Omental fat pad (tissue), 4 donors: ENCODE data around the gene DUSP8. TPM values are rescaled to one million over a fixed set of nuclear protein-coding genes. Genes with fewer than 3 reads are reported as not detected.
A peak's percentile ranks its signal among the peaks of the same experiment; 100 is the strongest.

ENCODE experiments used
- ATAC-seq: fragments of 150-250 bp; one replicate; pipeline ENCODE4 v1.9.1; 2016; ENCODE audit warnings: mild to moderate bottlenecking, moderate library complexity; ENCODE audit not compliant: low FRiP score
- DNase-seq: peaks from one replicate; pipeline ENCODE4 v3.0.0-alpha.2; 2019; ENCODE audit warnings: low spot score
- total RNA-seq, 4 donors: library from RNA; depleted of rRNA; stranded (reverse); fragments of >200 nt; gene quantifications; one replicate each; pipeline ENCODE4 v1.1.0, GENCODE V29; 2016
- TF ChIP-seq, protein P1 (sequence below), 3 donors: fragments of 450-650 bp; IDR thresholded peaks; one replicate each; pipeline ENCODE4 v1.5.1; 2016 to 2017; ENCODE audit warnings: antibody characterized with exemption in 3 of 3, mild to moderate bottlenecking in 3 of 3, moderate library complexity in 2 of 3

Gene DUSP8
- total RNA-seq, 4 donors from 2014 or later: 0.47 to 5.6 (median 4.0) TPM

DNA sequence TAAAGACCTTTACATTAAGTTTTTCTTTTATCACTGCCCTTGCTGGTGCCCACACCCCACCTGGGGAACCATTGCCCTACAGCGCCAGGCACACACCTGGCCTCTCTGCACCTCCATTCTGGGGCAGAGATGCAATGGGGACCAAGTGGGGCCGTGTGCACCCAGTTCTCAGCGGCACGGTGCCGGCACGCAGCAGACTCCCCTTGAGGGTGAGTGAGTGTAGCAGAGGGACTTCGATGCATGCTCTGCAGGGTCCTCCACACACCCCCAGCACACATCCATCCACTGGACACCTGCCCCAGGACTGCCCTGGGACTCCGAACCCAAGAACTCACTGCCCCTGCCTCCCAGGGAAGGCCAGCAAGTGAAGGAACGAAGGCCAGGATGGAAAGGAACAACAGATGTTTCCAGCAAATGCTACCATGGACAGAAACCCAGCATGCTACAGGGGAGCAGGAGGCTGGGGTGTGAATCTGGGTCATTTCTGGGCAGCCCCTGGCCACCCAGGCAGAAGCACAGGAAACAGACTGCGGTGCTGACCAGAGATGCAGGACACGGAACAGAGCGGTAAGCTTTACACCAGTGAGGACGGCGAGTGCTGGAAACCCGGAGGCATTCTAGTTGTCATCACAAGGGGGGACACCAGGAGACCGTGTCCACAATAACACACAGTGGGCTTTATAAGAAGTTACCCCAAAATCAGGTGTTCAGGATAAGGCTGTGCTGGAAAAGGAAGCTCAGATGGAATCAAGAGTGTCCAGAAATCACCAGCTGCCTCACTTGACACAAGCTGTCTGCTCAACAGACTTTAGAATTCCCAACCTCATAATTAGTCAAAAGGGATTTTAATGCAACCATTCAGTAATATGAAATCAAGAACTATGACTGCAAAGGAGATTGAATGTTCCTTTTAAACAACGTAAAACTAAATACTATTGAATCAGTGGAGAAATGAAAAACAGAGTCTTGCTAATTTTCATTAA, 52.8 kb downstream of the DUSP8 start:
- DNase-seq (no peak), ATAC-seq (no peak)
- TF ChIP-seq, protein P1, sequence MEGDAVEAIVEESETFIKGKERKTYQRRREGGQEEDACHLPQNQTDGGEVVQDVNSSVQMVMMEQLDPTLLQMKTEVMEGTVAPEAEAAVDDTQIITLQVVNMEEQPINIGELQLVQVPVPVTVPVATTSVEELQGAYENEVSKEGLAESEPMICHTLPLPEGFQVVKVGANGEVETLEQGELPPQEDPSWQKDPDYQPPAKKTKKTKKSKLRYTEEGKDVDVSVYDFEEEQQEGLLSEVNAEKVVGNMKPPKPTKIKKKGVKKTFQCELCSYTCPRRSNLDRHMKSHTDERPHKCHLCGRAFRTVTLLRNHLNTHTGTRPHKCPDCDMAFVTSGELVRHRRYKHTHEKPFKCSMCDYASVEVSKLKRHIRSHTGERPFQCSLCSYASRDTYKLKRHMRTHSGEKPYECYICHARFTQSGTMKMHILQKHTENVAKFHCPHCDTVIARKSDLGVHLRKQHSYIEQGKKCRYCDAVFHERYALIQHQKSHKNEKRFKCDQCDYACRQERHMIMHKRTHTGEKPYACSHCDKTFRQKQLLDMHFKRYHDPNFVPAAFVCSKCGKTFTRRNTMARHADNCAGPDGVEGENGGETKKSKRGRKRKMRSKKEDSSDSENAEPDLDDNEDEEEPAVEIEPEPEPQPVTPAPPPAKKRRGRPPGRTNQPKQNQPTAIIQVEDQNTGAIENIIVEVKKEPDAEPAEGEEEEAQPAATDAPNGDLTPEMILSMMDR (IDR thresholded peaks at IDR 0.05): no peak

DNA sequence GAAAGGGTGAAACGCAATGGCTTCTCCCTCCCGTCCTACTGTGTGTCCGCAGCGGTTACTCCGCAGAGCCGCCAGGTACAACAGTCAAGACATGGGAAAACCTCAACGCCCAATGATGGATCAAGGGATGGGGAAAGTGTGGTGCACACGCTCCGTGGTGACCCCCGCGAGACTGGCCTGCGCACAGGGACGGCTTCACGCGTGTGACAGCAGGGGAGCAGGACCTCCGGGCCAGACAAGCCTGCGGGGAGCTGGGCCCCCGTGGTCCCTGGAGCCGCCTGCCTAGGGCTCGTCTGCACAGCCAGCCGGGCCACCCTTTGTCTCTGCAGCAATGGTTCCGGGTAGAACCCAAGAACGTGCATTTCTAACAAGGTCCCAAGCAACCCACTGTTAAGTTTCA, 53.8 kb downstream of the DUSP8 start:
- DNase-seq (no peak), ATAC-seq (no peak)
- TF ChIP-seq, protein P1 (IDR thresholded peaks at IDR 0.05): no peak

DNA sequence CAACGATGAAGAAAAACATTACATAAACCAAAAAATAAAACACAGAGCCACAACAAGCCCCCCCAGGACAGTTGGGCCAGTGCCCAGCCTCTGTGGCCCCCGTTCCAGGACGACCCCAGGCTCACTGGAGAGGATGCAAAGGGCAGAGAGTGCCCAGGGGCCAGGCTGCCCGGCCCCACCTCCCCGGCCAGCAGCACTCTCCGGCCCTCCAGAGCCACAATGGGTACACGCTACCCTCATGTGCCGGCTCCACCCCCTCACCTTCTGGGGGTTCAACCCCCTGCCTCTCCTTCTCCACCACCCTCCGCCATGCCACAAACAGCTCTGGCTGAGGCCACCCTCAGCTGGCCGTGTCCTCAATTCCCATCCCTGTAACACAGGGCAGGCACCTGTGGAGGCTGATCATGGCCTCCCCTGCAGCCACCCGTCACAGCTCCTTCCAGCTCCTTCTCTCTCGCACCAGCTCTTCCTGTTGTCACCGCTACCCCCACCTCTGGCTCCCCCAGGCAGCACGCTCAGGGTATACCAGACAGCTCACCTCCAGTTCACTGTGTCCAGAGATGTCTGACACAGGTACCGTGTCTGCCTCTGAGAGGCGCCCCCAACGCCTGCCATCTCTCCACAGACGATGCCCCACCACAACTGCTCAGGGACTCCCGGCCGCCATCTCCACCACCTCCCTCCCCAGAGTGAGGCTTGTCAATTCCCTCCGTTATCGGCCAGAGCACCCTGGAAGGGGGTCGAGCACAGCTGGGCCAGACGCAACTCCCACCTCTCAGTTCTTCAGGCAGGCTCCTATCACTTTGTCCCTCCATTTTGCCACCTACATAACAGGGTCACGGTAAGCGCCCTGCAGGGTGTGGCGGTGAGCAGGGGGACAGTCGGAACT, 54.7 kb downstream of the DUSP8 start:
- ATAC-seq: no peak
- DNase-seq: no peak
- TF ChIP-seq, protein P1 (IDR thresholded peaks at IDR 0.05): no peak

DNA sequence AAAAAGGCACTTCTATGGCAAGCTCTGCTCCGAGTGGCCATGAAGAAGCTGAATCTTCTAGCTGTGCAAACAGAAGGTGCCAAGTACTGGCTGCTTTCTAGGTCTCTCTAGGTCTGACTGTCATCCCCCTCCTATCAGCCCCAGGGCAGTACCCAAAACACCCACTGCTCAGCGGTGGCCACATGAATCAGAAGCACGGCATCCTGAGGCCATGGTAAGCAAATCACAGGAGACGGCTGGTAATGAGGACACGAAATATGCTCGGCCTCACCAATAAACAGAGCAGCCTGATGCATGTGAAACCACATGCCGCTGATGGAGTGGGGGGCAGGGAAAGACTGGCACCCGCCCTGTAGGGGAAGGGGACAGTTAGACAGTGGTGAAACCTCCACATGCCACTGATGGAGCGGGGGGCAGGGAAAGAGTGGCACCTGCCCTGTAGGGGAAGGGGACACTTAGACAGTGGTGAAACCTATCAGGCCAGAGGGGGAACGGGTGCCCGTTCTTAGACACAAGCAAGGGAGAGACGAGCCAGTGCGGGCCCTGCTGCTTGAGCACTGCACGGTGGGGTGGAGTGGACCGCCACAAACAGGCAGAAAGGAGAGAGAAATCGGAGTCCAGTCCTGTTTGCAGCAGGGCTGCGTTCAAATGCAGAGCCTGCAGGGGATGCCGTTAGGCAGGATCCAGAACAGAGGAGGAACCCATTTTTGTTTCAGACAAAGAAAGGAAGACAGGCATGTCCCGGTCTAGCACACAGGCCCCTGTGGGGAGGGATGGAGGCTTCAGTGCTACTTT, 55.6 kb downstream of the DUSP8 start:
- ATAC-seq (no peak), DNase-seq (no peak)
- TF ChIP-seq, protein P1 (IDR thresholded peaks at IDR 0.05): no peak

DNA sequence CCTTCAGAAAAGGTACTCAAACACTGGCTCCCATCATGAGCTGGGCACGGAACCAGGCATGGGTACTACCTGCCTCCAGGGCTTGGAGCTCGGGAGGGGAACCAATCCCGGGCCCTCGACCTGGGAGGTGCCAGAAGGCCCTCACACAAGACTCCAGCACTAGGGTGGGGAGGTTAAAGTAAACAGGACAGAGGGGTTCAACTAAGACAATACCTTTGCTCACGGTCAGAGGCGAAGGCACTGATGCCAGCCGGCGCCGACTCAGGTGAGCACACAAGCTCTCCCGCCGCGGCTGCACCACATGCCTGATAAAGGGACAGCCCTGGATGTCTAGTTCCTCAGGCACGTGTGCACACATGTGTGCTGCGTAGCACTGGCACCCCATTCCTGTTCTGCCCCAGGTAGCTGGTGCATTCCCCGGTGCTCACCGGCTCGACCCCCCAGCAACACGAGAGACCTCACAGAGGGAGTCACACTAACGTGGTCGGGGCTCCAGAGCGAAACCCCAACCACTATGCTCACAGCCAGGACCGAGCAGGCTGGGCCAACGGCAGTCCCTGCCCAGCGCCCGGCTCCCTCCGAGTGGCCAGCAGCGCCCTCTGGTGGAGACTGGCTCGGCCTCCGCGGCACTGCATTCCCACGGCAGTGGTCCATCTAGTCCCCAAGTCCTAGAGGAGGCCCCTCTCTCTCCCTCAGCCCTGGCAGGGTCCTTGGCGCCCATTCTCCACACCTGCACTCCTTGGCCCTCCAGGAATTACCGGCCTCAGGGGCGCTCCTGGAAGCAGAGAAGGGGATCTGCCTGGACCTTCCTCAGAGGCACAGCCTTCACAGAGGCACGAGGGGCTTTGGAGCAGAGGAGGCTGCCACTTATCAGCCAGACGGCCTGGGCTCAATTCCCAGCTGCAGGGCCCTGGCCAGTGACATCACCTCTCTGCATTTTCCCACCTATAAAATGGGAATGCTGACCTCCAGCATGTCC, 56.7 kb downstream of the DUSP8 start:
- DNase-seq (peak; percentile 76), ATAC-seq (peak; percentile 46)
- TF ChIP-seq, protein P1 (IDR thresholded peaks at IDR 0.05): peak in 1 of 3 donors; percentile 44
